SKM-1 treated with dmso at 0.1 percent for 144 hours (cell line): Measurements from ENCODE around the gene DUXA.
"Not testable (repeated sequence)": the region's sequence is repeated elsewhere in the genome, so short reads cannot be mapped to it uniquely, and the experiment has no call there.

ENCODE experiments used
- DNase-seq: peaks from one replicate; lab custom pipeline; 2025; ENCODE audit not compliant: unreplicated experiment; lab: John Stamatoyannopoulos, UW

The DUXA gene

DNA sequence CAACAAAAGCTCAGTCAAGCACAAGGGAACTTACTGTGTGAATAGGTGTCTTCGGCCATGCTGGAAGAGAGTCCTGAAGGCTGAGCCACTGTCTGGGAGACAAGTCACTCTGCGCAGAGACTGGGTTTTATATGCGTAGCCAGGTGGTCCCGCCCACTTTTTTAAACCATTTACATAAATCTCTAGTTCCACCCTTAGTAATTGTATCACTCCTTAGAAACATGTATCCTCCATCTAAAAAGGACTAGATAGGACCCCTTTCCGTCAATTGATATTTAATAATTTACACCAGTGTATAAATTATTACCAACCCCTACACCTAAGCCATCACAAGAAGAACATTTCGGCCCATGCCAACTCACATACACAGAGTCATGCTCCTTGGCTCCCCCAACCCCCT, at the start of gene DUXA:
DUXA (minus strand) TSS at position 101 of the 400 bp plus-strand sequence; CDS start at position 59, 42 bp downstream.
- DNase-seq = no peak

DNA sequence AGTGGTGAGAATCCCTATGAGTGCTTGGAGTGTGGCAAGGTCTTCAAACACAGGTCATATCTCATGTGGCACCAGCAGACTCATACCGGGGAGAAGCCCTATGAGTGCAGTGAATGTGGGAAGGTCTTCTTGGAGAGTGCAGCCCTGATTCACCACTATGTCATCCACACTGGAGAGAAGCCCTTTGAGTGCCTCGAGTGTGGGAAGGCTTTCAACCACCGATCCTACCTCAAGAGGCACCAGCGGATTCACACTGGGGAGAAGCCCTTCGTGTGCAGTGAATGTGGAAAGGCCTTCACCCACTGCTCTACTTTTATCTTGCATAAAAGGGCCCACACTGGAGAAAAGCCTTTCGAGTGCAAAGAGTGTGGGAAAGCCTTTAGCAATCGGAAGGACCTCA, 44.8 kb upstream of the DUXA start:
- DNase-seq = no peak

DNA sequence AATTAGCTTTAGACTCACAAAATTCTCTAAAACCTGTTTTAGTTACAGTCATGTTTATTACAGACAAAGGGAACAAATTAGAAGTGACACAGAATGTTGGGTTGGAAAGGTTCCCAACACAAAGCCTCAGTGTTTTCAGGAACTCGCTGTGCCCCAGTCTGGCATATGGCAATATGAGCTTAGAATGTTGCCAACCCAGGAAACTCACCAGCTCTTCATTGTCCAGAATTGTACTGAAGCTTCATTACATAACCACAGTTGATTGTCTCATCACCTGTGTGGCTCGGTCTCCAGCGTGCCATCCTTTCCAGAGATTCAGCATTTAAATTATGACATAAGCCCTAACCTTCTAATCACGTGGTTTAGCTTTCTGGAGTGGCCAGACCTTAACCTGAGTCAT, 43.1 kb upstream of the DUXA start:
- DNase-seq = no peak

DNA sequence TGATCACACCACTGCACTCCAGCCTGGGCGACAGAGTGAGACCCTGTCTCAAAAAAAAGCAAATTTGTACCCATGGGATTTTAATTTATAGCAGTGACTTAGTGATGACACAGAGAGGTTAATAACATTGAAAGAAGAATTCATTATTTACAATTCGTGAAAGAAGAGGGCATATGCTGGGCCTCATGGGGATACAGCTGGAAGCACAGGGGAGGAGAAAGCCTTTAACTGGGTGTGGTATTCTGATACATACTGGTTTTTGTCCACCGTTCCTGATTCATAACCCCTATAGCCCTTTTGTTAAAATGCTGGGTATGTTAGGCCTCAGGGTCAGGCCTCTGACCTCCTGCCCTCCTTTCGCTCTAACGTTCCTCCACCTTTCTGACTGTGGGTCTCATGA, 34.9 kb upstream of the DUXA start:
- DNase-seq = no peak

DNA sequence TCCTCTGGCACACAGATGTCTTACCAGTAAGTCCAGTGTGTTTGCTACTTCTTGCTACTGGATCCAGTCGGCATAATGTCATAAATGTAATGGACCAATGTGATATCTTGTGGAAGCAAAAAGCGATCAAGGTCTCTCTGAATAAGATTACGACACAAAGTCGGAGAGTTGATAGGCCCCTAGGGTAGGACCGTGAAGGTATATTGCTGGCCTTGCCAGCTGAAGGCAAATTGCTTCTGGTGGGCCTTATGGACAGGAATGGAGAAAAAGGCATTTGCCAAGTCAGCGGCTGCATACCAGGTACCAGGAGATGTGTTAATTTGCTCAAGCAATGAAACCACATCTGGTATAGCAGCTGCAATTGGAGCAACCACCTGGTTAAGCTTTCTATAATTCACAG, 30.6 kb upstream of the DUXA start:
- DNase-seq = not testable (repeated sequence)

DNA sequence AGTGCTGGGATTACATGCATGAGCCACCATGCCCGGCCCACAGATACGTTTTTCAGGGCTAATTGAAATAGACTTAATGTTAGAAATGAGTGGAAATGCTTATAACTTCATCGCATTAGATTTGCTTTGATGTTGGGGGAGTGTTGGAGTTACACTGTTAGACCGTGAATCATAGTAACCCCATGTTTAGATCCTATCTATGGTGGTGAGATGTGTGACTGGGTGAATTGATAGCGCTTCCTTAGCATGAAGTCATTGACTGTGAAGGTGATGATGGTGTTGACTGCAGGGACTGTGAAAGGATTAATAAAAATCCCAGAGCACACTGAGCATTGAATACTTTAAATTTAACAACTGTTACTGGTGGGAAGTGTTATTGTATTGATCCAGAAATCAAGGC, 25.7 kb upstream of the DUXA start:
- DNase-seq = no peak

DNA sequence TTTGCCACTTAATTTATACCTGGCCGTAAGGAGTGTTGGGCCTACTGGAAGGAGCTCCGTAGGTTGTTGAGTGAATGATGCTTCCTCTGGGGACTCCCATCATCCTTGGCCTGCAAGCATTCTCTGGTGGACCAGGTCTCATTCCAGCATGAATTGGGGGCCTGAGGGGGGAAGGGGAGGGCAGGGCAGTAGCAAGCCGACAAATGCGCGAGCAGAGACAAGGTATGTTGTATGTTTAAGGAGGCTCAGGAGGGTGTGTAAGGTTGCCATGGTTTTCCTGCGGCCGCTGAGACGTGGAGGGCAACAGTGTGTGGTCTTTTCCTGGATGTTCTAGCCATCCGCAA, 24.8 kb upstream of the DUXA start:
- no peak for DNase-seq

DNA sequence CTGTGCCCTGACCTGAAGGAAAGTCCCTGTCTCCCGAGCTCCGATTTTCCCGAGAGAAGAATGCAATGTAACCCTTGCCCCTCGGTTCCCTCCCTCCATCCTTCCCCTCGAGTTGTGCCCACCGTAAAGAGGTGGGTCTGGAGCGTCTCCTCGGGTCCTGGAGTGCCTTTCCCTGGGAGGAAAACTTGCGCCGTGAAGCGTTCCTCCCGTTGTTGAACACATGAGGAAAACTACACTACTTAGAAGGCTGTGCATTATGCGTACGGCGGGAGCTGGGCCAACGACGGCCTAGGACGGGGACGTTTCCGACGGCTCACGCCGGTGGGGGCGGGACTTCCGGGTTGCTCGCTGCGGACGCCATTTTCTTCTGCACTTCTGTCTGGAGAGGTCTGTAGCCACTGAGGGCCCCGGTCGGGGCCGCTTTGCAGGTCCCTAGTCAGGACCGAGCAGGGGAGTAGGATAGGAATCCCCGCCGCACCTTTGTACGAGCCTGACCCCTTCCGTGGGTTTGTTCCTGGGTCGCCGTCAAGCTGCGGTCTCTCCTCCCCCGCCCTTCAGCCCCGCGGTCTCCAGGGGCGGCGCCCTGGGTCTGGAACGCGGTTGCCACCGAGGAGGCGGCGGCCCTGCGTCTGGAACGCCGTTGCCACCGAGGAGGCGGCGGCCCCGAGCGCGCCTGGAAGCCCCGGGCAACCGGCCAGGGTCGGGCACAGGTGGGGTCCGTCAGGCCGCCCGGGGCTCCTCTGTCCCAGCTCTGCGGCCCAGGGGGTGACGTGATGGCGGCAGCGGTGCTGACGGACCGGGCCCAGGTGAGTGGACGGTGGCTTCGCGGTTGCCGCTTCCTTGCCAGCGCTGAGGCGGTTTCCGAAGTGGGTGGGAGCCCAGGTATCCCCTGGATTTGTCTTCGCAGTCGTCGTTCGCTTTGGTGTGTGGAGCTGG, 24.1 kb upstream of the DUXA start, which contains the start of gene ZNF264:
ZNF264 (plus strand) TSS at position 360 of the 936 bp plus-strand sequence; CDS start at position 774, 414 bp downstream.
- peak; percentile 57 for DNase-seq

DNA sequence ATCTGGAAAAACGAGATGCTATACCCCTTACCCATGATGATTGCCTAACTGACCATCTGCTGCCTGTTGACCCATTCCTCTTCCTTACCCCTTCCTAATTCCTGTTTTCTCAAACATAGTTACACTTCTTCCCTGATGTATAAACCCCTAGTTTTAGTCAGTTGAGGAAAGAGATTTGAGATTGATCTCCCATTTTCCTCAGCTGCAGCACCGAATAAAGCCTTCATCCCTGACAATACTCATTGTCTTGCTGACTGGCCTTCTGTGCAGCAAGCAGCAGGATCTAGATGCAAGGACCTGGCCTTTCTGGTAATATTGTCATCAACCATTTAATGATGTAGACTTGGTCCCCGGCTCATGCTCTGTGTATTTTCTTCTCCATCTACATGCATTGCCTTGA, 23.0 kb upstream of the DUXA start:
- DNase-seq = no peak

DNA sequence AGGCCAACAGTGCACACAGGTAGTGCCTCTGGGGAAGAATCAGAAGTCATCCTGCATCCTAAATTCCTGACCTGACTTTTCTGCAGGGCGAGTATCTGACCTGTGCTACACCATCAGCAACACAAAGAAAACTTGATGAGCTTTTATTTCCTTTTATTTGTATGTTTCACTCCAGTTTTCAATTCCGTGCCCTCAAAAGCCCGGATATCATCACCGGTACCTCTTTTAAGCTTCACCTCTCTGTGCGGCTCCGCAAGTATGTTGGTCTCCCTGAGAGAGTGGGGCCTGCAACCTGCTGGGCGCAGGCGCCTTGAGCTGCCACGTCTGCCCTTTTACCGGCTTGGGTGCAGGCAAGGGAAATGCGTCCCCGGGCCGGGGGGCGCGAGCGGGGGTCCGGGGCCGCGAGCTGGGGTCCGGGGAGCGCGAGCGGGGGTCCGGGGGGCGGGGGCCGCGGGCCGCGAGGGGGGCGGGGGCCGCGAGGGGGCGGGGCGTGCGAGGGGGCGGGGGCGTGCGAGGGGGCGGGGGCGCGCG, 4.3 kb upstream of the DUXA start:
- no peak for DNase-seq

DNA sequence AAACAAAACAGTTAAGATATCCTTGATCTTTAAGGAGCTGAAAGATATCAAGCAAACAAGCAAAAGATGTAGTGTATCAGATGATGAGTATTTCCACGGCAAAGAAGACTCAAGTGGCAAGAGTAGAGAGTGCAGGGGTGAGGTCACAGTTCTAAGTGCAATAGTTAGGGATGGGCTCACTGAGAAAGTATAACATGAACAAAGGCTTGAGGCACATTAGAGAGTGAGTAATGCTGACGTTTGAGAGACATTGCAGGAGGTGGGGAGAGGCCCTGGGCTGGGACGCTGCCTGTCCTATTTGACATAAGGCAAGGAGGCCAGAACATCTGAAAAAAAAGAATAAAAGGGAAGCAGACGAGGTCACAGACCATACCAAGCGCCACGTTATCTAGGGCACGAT, 1.4 kb downstream of the DUXA start:
- DNase-seq = no peak

DNA sequence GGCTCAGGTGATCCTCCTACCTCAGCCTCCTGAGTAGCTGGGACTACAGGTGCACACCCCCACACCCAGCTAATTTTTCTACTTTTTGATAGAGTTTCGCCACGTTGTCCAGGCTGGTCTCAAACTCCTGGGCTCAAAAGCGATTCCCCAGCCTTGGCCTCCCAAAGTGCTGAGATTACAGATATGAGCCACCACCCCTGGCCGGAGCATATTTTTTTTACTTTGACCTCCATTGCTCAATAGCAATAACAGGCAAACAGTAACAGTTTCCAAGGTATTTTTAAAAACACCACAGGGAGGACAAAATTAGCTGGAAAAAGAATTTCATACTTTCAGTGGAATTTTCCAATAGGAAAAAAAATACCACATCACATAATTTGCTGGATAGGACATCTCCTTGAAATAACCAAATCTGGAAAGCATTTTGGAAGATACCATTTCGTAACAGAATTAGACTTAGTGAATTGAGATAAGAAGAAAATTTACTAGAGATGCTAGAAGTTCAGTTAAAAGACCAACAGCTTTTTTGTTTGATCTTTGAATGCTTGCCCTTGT, 5.2 kb downstream of the DUXA start:
- no peak for DNase-seq

DNA sequence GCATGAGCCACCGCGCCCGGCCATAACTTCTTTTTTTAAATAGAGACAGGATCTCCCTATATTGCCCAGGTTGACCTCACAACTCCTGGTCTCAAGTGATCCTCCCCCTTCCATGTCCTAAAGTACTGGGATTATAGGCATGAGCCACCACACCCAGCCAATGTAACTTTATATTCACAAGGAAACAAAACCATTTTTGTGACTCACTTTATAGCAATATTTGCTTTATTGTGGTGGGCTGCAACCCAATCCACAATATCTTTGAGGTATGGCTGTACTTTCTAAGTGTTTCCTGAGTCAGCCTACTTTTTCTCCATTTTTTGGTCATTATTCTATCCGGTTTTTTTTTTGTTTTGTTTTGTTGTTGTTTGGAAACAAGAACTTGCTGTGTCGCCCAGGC, 14.4 kb downstream of the DUXA start:
- DNase-seq = no peak

DNA sequence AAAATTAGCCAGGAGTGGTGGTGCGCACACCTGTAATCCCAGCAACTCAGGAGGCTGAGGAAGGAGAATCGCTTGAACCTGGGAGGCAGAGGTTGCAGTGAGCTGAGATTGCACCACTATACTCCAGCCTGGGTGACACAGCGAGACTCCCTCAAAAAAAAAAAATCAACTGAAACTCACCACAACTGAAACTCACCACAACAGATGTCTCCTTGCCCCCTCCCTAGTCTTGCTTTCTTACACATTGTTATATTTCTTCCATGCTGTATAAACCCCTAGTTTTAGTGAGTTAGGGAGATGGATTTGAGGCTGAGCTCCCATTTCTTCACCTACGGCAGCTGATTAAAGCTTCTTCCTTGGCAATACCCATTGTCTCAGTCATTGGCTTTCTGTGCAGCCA, 25.6 kb downstream of the DUXA start:
- no peak for DNase-seq

DNA sequence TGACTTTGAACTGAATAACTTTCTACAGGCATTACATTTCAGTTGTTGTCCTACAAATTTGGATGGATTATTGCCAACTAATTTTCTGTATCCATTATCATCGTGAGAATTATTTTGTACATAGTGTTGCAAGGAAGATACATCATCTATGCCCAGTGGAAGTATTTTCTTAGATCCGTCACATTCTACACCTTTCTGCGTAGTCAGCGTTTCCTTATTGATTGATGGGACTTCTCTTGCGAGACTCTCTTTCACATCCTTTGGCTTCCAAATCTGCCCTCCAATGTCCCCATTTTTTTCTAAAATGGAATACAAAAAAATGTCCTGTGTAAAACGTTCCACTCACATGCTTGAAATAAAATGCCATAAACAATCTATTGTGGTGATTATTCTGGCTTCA, 31.5 kb downstream of the DUXA start:
- no peak for DNase-seq

DNA sequence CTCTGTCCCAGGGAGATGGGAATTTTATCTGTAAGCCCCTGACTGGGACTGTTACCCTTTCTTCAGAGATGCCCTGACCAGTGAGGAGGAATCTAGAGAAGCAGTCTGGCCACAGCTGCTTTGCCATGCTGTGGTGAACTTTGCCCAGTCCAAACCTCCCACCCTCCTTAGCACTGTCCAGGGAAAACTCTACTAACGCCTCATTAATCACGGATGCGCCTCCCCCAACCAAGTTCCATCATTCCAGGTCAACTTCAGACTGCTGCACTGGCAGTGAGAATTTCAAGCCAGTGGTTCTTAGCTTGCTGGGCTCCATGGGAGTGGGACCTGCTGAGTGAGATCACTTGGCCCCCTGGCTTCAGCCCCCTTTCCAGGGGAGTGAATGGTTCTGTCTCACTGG, 39.9 kb downstream of the DUXA start:
- not testable (repeated sequence) for DNase-seq

DNA sequence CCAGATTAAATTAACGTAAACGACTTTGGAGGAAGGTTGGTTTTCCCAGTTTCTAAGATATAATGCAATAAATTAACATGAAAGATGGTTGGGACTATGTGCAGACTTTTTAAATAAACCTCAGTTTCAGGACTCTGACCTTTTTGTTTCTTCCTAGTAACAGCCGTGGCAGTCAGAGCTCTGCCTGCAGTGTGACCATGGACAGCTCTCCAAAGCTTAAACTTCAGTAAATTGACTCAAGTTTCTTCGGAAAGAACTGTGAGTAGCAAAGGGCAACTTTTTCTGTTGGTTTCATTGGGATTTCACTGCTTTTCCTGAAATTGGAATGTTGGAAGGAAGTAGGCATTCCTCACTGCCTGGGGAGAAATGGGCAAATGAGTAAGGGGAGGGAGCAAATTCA, 43.4 kb downstream of the DUXA start:
- DNase-seq = no peak

DNA sequence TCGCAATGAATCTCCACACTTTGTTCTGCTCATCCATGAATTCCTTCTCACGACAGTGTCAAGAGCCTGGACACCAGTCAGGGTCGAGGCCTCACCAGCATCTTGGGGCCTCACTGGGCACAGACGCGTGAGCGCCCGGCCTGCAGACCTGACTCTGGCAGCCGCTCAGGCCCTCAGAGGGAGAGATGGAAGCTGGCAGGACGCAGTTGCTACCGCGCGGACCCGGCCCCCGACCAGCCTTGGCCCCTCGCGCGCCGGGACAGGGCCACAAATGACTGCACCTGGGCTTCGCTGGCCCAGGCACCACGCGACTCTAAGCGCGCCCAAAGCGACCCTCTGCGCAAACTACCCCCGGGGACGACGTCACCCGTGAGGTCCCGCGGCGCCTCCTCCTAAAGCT, 48.4 kb downstream of the DUXA start:
- DNase-seq = no peak

DNA sequence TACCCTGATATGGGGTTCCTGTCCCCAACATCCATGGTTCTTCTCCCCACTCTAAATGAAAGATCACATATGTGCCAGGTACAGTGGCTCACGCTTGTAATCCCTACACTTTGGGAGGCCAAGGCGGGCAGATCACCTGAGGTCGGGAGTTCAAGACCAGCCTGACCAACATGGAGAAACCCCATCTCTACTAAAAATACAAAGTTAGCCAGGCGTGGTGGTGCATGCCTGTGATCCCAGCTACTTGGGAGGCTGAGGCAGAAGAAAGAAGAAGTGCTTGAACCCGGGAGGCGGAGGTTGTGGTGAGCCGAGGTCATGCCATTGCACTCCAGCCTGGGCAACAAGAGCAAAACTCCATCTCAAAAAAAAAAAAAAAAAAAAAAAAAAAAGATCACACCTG, 53.8 kb downstream of the DUXA start:
- DNase-seq = not testable (repeated sequence)

DNA sequence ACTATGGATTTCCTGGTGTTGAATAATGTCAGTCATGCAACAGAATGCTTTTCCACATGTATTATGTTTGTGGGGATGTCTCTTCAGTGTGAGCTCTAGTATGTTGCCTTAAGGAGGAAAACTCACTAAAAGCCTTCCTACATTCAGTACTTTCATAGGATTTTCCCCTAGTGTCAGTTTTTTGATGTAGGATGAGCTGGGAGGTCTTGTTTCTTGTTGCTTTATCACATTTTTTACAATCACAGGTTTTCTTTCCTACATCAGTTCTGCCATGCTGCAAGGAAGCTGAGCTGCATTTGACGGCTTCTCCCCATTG, 56.0 kb downstream of the DUXA start:
- no peak for DNase-seq

DNA sequence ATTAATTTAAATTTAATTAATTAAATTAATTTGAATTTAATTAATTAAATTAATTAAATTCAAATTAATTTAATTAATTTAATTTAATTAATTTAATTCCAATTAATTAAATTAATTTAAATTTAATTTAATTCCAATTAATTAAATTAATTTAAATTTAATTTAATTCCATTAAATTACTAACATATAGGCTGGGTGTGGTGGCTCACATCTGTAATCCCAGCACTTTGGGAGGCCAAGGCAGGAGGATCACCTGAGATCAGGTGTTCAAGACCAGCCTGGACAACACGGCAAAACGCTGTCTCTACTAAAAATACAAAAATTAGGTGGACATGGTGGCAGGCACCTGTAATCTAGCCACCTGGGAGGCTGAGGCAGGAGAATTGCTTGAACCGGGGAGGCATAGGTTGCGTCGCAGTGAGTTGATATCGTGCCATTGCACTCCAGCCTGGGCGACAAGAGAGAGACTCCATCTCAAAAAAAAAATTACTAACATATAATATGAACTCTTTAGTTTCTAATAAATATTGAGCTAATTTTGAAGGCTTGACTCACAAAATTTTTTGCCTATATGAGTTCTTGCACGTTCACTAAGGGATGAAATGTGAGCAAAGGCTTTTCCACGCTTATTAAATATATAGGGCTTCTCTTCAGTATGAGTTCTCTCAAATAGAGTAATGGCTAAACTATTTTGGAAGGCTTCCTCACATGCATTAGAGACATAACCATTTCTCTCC, 56.5 kb downstream of the DUXA start:
- no peak for DNase-seq

DNA sequence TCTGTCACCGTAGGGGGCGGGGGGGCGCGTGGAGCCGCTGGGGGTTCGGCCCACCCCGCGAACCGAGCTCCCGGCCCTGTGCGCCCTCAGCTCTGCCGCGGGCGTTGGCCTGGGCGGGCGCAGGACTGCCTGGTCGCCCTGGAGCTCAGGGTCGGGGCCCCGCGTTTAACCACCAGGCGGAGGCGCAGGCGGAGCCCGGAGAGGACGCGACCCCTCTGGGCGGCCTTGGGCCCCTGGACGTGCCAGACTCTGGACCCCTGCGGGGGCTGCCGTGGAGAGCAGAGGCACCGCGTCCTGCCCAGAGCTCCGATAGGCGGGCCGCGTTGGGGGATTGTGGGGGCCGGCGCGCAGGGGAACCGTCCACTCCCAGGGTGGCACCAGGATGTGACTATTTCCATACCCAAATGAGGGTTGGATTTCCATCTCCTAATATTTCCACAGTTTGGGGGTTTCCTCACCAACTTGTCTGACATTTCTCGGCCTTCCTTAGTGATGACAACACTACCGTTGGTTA, 60.5 kb downstream of the DUXA start:
- no peak for DNase-seq
